HepG2 (cell line): ENCODE data around the gene CDKN3. TPM values are rescaled to one million over a fixed set of nuclear protein-coding genes. Genes with fewer than 3 reads are reported as not detected.
"Not testable (repeated sequence)": the region's sequence is repeated elsewhere in the genome, so short reads cannot be mapped to it uniquely, and the experiment has no call there.

Experiments
- ATAC-seq: fragments of 200-7000 bp; cut with Tn5 transposase; 3 replicates; pipeline ENCODE4 v1.9.1; 2020; ENCODE audit warnings: mild to moderate bottlenecking, moderate library complexity
- BruUV-seq: library from RNA; stranded (reverse); fragments of 400-500 nt; replicated peaks from 2 replicates; lab custom pipeline; 2021; lab: Mats Ljungman, UMichigan
- CTCF ChIA-PET: fragments of 300-600 bp; formaldehyde crosslinking; extraction: SDS; loops from one replicate; lab custom pipeline; 2021; ENCODE audit warnings: low total read pairs, inconsistent platforms, low intra/inter-chr PET ratio; lab: Yijun Ruan, JAX
- POLR2A ChIA-PET: fragments of 350-600 bp; sonication (Branson Sonifier 250); formaldehyde crosslinking; loops from one replicate; lab custom pipeline; 2020; ENCODE audit warnings: antibody characterized with exemption, inconsistent platforms; lab: Yijun Ruan, JAX
- DNase-seq: peaks from one replicate; pipeline ENCODE4 v3.0.0-alpha.2; 2015; ENCODE audit warnings: low spot score
- FAIRE-seq: peaks from 3 replicates; lab custom pipeline; 2011; peaks lifted over from hg19 to GRCh38; lab: Jason Lieb, UNC
- H2AFZ ChIP-seq: one replicate; pipeline ENCODE4 v1.6.1; 2011; ENCODE audit warnings: low read length, inconsistent platforms
- H3K27ac ChIP-seq: fragments of 300-600 bp; 3 replicates; pipeline ENCODE4 v1.8.0; 2011; ENCODE audit warnings: mixed run types, mild to moderate bottlenecking, mixed read lengths, low read length, inconsistent platforms; ENCODE audit not compliant: insufficient read depth; ENCODE audit errors: extremely low read length
- H3K27me3 ChIP-seq, 2 experiments: fragments of 200-600 bp in 1 of 2; 2 replicates in 1 of 2; 3 replicates in 1 of 2; pipeline versions ENCODE4 v1.6.0 to v1.8.0; 2011; ENCODE audit warnings: low read length in 2 of 2, mild to moderate bottlenecking in 2 of 2, moderate library complexity in 2 of 2, inconsistent platforms in 1 of 2; ENCODE audit not compliant: insufficient read depth in 2 of 2, control insufficient read depth in 1 of 2
- H3K36me3 ChIP-seq, 2 experiments: fragments of 200-600 bp in 1 of 2; replicated peaks in 1 of 2; 2 replicates in 1 of 2; 3 replicates in 1 of 2; pipeline versions ENCODE4 v1.5.1 to v1.8.0; 2011; ENCODE audit warnings: low read length in 2 of 2, inconsistent platforms in 1 of 2; ENCODE audit not compliant: insufficient read depth in 2 of 2, control insufficient read depth in 1 of 2
- H3K4me1 ChIP-seq: 2 replicates; pipeline ENCODE4 v1.5.1; 2012; ENCODE audit warnings: low read length, inconsistent platforms; ENCODE audit not compliant: insufficient read depth
- H3K4me2 ChIP-seq: 2 replicates; pipeline ENCODE4 v1.6.0; 2011; ENCODE audit warnings: low read depth, low read length, inconsistent platforms
- H3K4me3 ChIP-seq, 3 experiments: fragments of 200-600 bp in 1 of 3; sonication (generic), shearing (Covaris generic) in 1 of 3; replicated peaks in 1 of 3; 2 replicates each; pipeline ENCODE4 v1.5.1; 2011 to 2016; ENCODE audit warnings: low read length in 3 of 3, inconsistent platforms in 2 of 3, low read depth in 2 of 3, mild to moderate bottlenecking in 2 of 3, control low read depth in 1 of 3, mixed read lengths in 1 of 3; ENCODE audit not compliant: insufficient read depth in 1 of 3
- H3K79me2 ChIP-seq: one replicate; pipeline ENCODE4 v1.6.1; 2011; ENCODE audit warnings: low read length, inconsistent platforms; ENCODE audit not compliant: insufficient read depth
- H3K9ac ChIP-seq: 2 replicates; pipeline ENCODE4 v1.6.0; 2011; ENCODE audit warnings: mild to moderate bottlenecking, low read depth, low read length, inconsistent platforms; ENCODE audit not compliant: insufficient read depth
- H3K9me3 ChIP-seq: 2 replicates; pipeline ENCODE4 v1.5.1; 2012; ENCODE audit warnings: mild to moderate bottlenecking, low read length
- H4K20me1 ChIP-seq: 2 replicates; pipeline ENCODE4 v1.6.0; 2011; ENCODE audit warnings: inconsistent platforms, mild to moderate bottlenecking, low read length, moderate library complexity; ENCODE audit not compliant: insufficient read depth
- ARID3A ChIP-seq: IDR thresholded peaks from 2 replicates; pipeline ENCODE4 v1.6.1; 2012; ENCODE audit warnings: low read depth, low read length, improper control_type of control experiment
- ELK4 ChIP-seq: sonication (generic); formaldehyde crosslinking; IDR thresholded peaks from 2 replicates; pipeline ENCODE4 v1.9.0; 2021; ENCODE audit warnings: missing genetic modification reagents, borderline replicate concordance
- WGBS: methylation state at CpG from one replicate; pipeline ENCODE4 v1.1.6; 2017; ENCODE audit warnings: low lambda C conversion rate; 5-methylcytosine and 5-hydroxymethylcytosine counted together
- in situ Hi-C: cut with HindIII; loops from 2 replicates; pipeline ENCODE4 v1.10.0; 2017; ENCODE audit warnings: low pct_unique_long_range_greater_than_20kb; ENCODE audit not compliant: extremely low pct_ligation_motif_present
- intact Hi-C: fragments of 100-400 bp; cut with micrococcal nuclease; formaldehyde crosslinking; loops from one replicate; pipeline ENCODE4 v1.10.0; 2022; ENCODE audit not compliant: unreplicated experiment
- polyA plus RNA-seq, 8 experiments: library from polyadenylated mRNA; depleted of rRNA in 3 of 8; stranded (reverse) in 7 of 8; unstranded in 1 of 8; fragments of >200 nt; fragmentation: Illumina TruSeq in 4 of 8; extraction: Trizol in 4 of 8; gene quantifications; 2 replicates each; pipeline versions ENCODE4 v1.2.1 to v1.2.3, GENCODE V29; 2011 to 2016; ENCODE audit warnings: low read depth in 4 of 8, missing spikeins in 1 of 8, mixed read lengths in 1 of 8; ENCODE audit not compliant: insufficient read depth in 1 of 8
- total RNA-seq, 5 experiments: library from RNA; depleted of rRNA; stranded (reverse); fragments of >200 nt; fragmentation: Illumina TruSeq; extraction: Trizol; gene quantifications; 2 replicates each; pipeline ENCODE4 v1.2.3, GENCODE V29; 2016; ENCODE audit warnings: low read depth in 1 of 5

Gene CDKN3
- total and polyA plus RNA-seq, 2 of the 13 experiments (the other 11 are each of a cell fraction or from before 2014, with no cell fraction given) = 63.0 to 88.9 TPM

- TF ChIP-seq ELK4 (CRISPR knock-in tag) (no peak), ARID3A (no peak)
Measured at GRCh38 chr14:54377501-54377900, 19.3 kb upstream of the CDKN3 start (continued).

- POLR2A ChIA-PET = not testable (repeated sequence)
Measured at GRCh38 chr14:54378893-54379292, 17.9 kb upstream of the CDKN3 start.

GRCh38 chr14:54380558-54380957, 16.2 kb upstream of the CDKN3 start:
- CTCF ChIA-PET, H3K36me3 ChIP-seq, H3K9ac ChIP-seq, BruUV-seq, ATAC-seq, DNase-seq, H3K79me2 ChIP-seq, H3K9me3 ChIP-seq, intact Hi-C loops, H3K27me3 ChIP-seq, H2AFZ ChIP-seq, FAIRE-seq, POLR2A ChIA-PET, H3K4me3 ChIP-seq, H4K20me1 ChIP-seq, H3K27ac ChIP-seq, H3K4me2 ChIP-seq, in situ Hi-C loops: not testable (repeated sequence)
- WGBS = 92% methylated on average over 3 of the region's 3 CpGs
- H3K4me1 ChIP-seq = peaks cover 23% of the 10 kb centered on the region

More at GRCh38 chr14:54378893-54379292, 17.9 kb upstream of the CDKN3 start:
- DNase-seq, H4K20me1 ChIP-seq, H2AFZ ChIP-seq, H3K27me3 ChIP-seq, BruUV-seq, in situ Hi-C loops, ATAC-seq, H3K4me2 ChIP-seq, H3K36me3 ChIP-seq, intact Hi-C loops, CTCF ChIA-PET, H3K9me3 ChIP-seq, H3K4me3 ChIP-seq, H3K27ac ChIP-seq, FAIRE-seq, H3K79me2 ChIP-seq, H3K9ac ChIP-seq: not testable (repeated sequence)
- 77% methylated on average over 5 of the region's 5 CpGs for WGBS
- peaks cover 35% of the 10 kb centered on the region for H3K4me1 ChIP-seq
